GM23338 (cell line): ENCODE results near the gene TGFBR3. TPM values are rescaled to one million over a fixed set of nuclear protein-coding genes. Genes with fewer than 3 reads are reported as not detected.

ENCODE experiments used
- ATAC-seq: fragments of 200-7000 bp; cut with Tn5 transposase; 3 replicates; pipeline ENCODE4 v1.9.1; 2020
- DNase-seq: peaks from one replicate; pipeline ENCODE4 v3.0.0-alpha.2; 2015; ENCODE audit warnings: low spot score
- H2AFZ ChIP-seq: fragments of 200-600 bp; sonication (generic); 2 replicates; pipeline ENCODE4 v1.8.0; 2016; ENCODE audit warnings: antibody characterized with exemption, mild to moderate bottlenecking, moderate library complexity
- H3F3A ChIP-seq: fragments of 200-600 bp; sonication (generic); replicated peaks from 2 replicates; pipeline ENCODE4 v1.8.0; 2017; ENCODE audit warnings: antibody characterized with exemption, mixed run types, low read depth
- H3K27ac ChIP-seq: fragments of 200-600 bp; sonication (generic); 2 replicates; pipeline ENCODE4 v1.6.1; 2016; ENCODE audit warnings: low read depth
- H3K27me3 ChIP-seq: fragments of 200-600 bp; sonication (generic); 2 replicates; pipeline ENCODE4 v1.8.0; 2016; ENCODE audit warnings: mild to moderate bottlenecking, mixed run types, moderate library complexity; ENCODE audit not compliant: insufficient read depth
- H3K36me3 ChIP-seq: fragments of 200-600 bp; sonication (generic); 2 replicates; pipeline ENCODE4 v1.8.0; 2016; ENCODE audit warnings: mild to moderate bottlenecking; ENCODE audit not compliant: insufficient read depth
- H3K4me1 ChIP-seq: fragments of 200-600 bp; sonication (generic); 2 replicates; pipeline ENCODE4 v1.8.0; 2016; ENCODE audit warnings: mild to moderate bottlenecking, moderate library complexity; ENCODE audit not compliant: insufficient read depth
- H3K4me2 ChIP-seq: fragments of 200-600 bp; sonication (generic); 2 replicates; pipeline ENCODE4 v1.7.1; 2017; ENCODE audit warnings: mixed run types
- H3K4me3 ChIP-seq: fragments of 200-600 bp; sonication (generic); 2 replicates; pipeline ENCODE4 v1.6.1; 2016; ENCODE audit warnings: mixed run types
- H3K79me2 ChIP-seq: fragments of 200-600 bp; sonication (generic); replicated peaks from 2 replicates; pipeline ENCODE4 v1.8.0; 2017; ENCODE audit warnings: mild to moderate bottlenecking; ENCODE audit not compliant: insufficient read depth
- H3K9me2 ChIP-seq: fragments of 200-600 bp; sonication (generic); 2 replicates; pipeline ENCODE4 v1.8.0; 2017; ENCODE audit not compliant: insufficient read depth
- H4K20me1 ChIP-seq: fragments of 200-600 bp; sonication (generic); replicated peaks from 2 replicates; pipeline ENCODE4 v1.8.0; 2017; ENCODE audit warnings: mild to moderate bottlenecking; ENCODE audit not compliant: insufficient read depth
- H3K27ac Mint-ChIP-seq: 2 replicates; pipeline ENCODE4 v1.8.0; 2020; ENCODE audit warnings: inconsistent platforms, mild to moderate bottlenecking, moderate library complexity, mixed read lengths
- H3K27me3 Mint-ChIP-seq: 3 replicates; pipeline ENCODE4 v1.8.0; 2022; ENCODE audit warnings: low read depth, mild to moderate bottlenecking, moderate library complexity, mixed read lengths, inconsistent platforms; ENCODE audit not compliant: insufficient read depth, poor library complexity
- H3K36me3 Mint-ChIP-seq: 3 replicates; pipeline ENCODE4 v1.8.0; 2021; ENCODE audit warnings: low read depth, mild to moderate bottlenecking, inconsistent platforms, moderate library complexity, mixed read lengths
- H3K4me1 Mint-ChIP-seq: 3 replicates; pipeline ENCODE4 v1.8.0; 2020; ENCODE audit warnings: mild to moderate bottlenecking, inconsistent platforms, mixed read lengths
- H3K4me3 Mint-ChIP-seq: 3 replicates; pipeline ENCODE4 v1.8.0; 2021; ENCODE audit warnings: moderate library complexity, mild to moderate bottlenecking, inconsistent platforms, mixed read lengths
- H3K9me3 Mint-ChIP-seq: 3 replicates; pipeline ENCODE4 v1.8.0; 2020; ENCODE audit warnings: moderate library complexity, mild to moderate bottlenecking, inconsistent platforms, mixed read lengths
- CTCF ChIP-seq, 2 experiments: fragments of 200-600 bp in 1 of 2; sonication (generic) in 1 of 2; conservative IDR thresholded peaks; 2 replicates each; pipeline versions ENCODE4 v1.5.1 to v1.6.1; 2016 to 2017; ENCODE audit warnings: antibody characterized with exemption in 2 of 2, low read depth in 2 of 2, mild to moderate bottlenecking in 2 of 2, moderate library complexity in 1 of 2
- ETS1 ChIP-seq: IDR thresholded peaks from 2 replicates; pipeline ENCODE4 v1.6.1; 2016; ENCODE audit warnings: antibody characterized with exemption
- EZH2 ChIP-seq: fragments of 200-600 bp; sonication (generic); IDR thresholded peaks from one replicate; pipeline ENCODE4 v1.8.0; 2017; ENCODE audit warnings: antibody characterized with exemption, mild to moderate bottlenecking, low read depth; ENCODE audit not compliant: unreplicated experiment
- EZH2phosphoT487 ChIP-seq: fragments of 200-600 bp; sonication (generic); IDR thresholded peaks from one replicate; pipeline ENCODE4 v1.8.1; 2018; ENCODE audit warnings: antibody characterized with exemption; ENCODE audit not compliant: unreplicated experiment
- JUNB ChIP-seq: IDR thresholded peaks from one replicate; pipeline ENCODE4 v1.6.1; 2016; ENCODE audit warnings: antibody characterized with exemption; ENCODE audit not compliant: unreplicated experiment
- NANOG ChIP-seq: IDR thresholded peaks from 2 replicates; pipeline ENCODE4 v1.6.1; 2016; ENCODE audit warnings: antibody characterized with exemption, borderline replicate concordance
- POLR2AphosphoS5 ChIP-seq: IDR thresholded peaks from 2 replicates; pipeline ENCODE4 v1.6.1; 2016; ENCODE audit warnings: antibody characterized with exemption, low read depth
- REST ChIP-seq: IDR thresholded peaks from one replicate; pipeline ENCODE4 v1.6.1; 2018; ENCODE audit warnings: antibody characterized with exemption; ENCODE audit not compliant: unreplicated experiment
- STAT1 ChIP-seq: IDR thresholded peaks from one replicate; pipeline ENCODE4 v1.6.1; 2016; ENCODE audit warnings: antibody characterized with exemption; ENCODE audit not compliant: unreplicated experiment
- ZNF114 ChIP-seq: fragments of 250-450 bp; sonication (Bioruptor Pico); IDR thresholded peaks from 2 replicates; pipeline ENCODE4 v1.5.0; 2020; ENCODE audit warnings: mild to moderate bottlenecking, moderate library complexity
- ZNF331 ChIP-seq: fragments of 250-450 bp; sonication (Bioruptor Pico); IDR thresholded peaks from 2 replicates; pipeline ENCODE4 v1.5.0; 2020; ENCODE audit warnings: low read depth, mild to moderate bottlenecking, moderate library complexity
- polyA plus RNA-seq: library from polyadenylated mRNA; unstranded; fragments of >200 nt; fragmentation: Nextera tagmentation; extraction: Ambion mirVana; gene quantifications from 2 replicates; pipeline ENCODE4 v1.2.1, GENCODE V29; 2016
- total RNA-seq: library from RNA; depleted of rRNA; stranded (reverse); fragments of >200 nt; shearing (Covaris generic); gene quantifications from 2 replicates; pipeline ENCODE4 v1.2.3, GENCODE V29; 2014

The TGFBR3 gene
- total and polyA plus RNA-seq, 2 experiments from 2014 or later = 1.7 to 2.9 TPM

- Histone ChIP-seq H3K36me3 (no peaks in the 10 kb centered on the region), H3F3A (no peaks in the 10 kb centered on the region), H4K20me1 (no peaks in the 10 kb centered on the region), H3K79me2 (no peaks in the 10 kb centered on the region), H3K27ac (no peak overlapping the region), H3K4me2 (no peak overlapping the region), H2AFZ (no peak overlapping the region), H3K27me3 (no peaks in the 10 kb centered on the region), H3K4me3 (no peak overlapping the region), H3K9me2 (no peaks in the 10 kb centered on the region), H3K4me1 (peaks cover 16% of the 10 kb centered on the region)
- no peak for TF ChIP-seq REST
- no peak for TF ChIP-seq CTCF (conservative IDR thresholded peaks at IDR 0.05; ENCODE audit: low read depth in 2 of 2)
- TF ChIP-seq POLR2AphosphoS5 = no peak
- no peak for DNase-seq
- Mint-ChIP-seq H3K4me3 (no peak overlapping the region), H3K27me3 (peaks cover 2% of the 10 kb centered on the region), H3K9me3 (0 out of 3 replicates have a peak, but pooled peaks cover 3% of the 10 kb centered on the region), H3K27ac (no peak overlapping the region), H3K4me1 (peaks cover 28% of the 10 kb centered on the region), H3K36me3 (peaks cover 4% of the 10 kb centered on the region; the same call in 2 of the 3 replicates)
- no peak for ATAC-seq
Measured at GRCh38 chr1:91796390-91796654, 89.6 kb downstream of the TGFBR3 start.

- Mint-ChIP-seq H3K4me1 (peaks cover 33% of the 10 kb centered on the region), H3K27me3 (peaks cover 2% of the 10 kb centered on the region), H3K27ac (no peak overlapping the region), H3K4me3 (no peak overlapping the region), H3K9me3 (0 out of 3 replicates have a peak, but pooled peaks cover 3% of the 10 kb centered on the region), H3K36me3 (peaks cover 4% of the 10 kb centered on the region; the same call in 2 of the 3 replicates)
- DNase-seq (no peak), ATAC-seq (no peak)
- Histone ChIP-seq H3F3A (no peaks in the 10 kb centered on the region), H3K4me3 (no peak overlapping the region), H4K20me1 (no peaks in the 10 kb centered on the region), H2AFZ (no peak overlapping the region), H3K27me3 (no peaks in the 10 kb centered on the region), H3K79me2 (no peaks in the 10 kb centered on the region), H3K9me2 (no peaks in the 10 kb centered on the region), H3K27ac (no peak overlapping the region), H3K4me1 (peaks cover 21% of the 10 kb centered on the region), H3K4me2 (no peak overlapping the region), H3K36me3 (no peaks in the 10 kb centered on the region)
- TF ChIP-seq NANOG (no peak), JUNB (no peak), ZNF331 (CRISPR knock-in tag) (no peak), CTCF (conservative IDR thresholded peaks at IDR 0.05; ENCODE audit: low read depth in 2 of 2) (no peak), REST (no peak), EZH2 (no peak), EZH2phosphoT487 (no peak), STAT1 (no peak), ETS1 (no peak), POLR2AphosphoS5 (no peak), ZNF114 (CRISPR knock-in tag) (no peak)
Measured at GRCh38 chr1:91795591-91796389, 90.2 kb downstream of the TGFBR3 start.
